Transverse colon (tissue), 4 donors: ENCODE results near the gene EFNA1.

ENCODE experiments used
- EP300 ChIP-seq: sonication (generic); formaldehyde crosslinking; IDR thresholded peaks from one replicate; pipeline ENCODE4 v1.6.1; 2017; ENCODE audit warnings: antibody characterized with exemption, low read depth
- POLR2AphosphoS5 ChIP-seq, 3 donors: sonication (generic); formaldehyde crosslinking; IDR thresholded peaks; one replicate each; pipeline ENCODE4 v1.6.1; 2016; ENCODE audit warnings: antibody characterized with exemption in 3 of 3
- TF ChIP-seq, protein P1 (sequence below), 5 experiments: fragments of 200-600 bp in 3 of 5; fragments of 450-650 bp in 2 of 5; sonication (generic) in 3 of 5; IDR thresholded peaks; 1 replicate in 2 of 5; 2 replicates in 3 of 5; pipeline ENCODE4 v1.5.1; 2016 to 2017; ENCODE audit warnings: antibody characterized with exemption in 5 of 5, inconsistent platforms in 3 of 5, mild to moderate bottlenecking in 2 of 5, moderate library complexity in 1 of 5

DNA sequence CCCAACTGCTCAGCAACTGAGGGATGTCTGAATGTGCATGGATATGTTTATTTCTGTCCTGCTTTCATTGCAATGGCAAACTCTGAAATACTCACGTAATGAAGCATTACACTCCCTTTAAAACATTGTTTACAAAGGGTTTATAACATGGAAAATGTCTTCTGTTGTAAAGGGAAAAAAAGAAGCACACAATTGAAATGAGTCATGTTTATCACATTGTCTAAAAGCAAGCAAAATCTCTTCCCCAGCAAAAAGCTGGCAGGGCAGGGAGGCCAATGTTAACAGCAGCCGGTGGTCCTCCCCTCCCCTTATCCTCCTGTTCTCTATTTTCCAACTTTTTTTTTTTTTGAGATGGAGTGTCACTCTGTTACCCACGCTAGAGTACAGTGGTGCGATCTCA lies 3.9 kb upstream of the EFNA1 start:
- TF ChIP-seq, protein P1, sequence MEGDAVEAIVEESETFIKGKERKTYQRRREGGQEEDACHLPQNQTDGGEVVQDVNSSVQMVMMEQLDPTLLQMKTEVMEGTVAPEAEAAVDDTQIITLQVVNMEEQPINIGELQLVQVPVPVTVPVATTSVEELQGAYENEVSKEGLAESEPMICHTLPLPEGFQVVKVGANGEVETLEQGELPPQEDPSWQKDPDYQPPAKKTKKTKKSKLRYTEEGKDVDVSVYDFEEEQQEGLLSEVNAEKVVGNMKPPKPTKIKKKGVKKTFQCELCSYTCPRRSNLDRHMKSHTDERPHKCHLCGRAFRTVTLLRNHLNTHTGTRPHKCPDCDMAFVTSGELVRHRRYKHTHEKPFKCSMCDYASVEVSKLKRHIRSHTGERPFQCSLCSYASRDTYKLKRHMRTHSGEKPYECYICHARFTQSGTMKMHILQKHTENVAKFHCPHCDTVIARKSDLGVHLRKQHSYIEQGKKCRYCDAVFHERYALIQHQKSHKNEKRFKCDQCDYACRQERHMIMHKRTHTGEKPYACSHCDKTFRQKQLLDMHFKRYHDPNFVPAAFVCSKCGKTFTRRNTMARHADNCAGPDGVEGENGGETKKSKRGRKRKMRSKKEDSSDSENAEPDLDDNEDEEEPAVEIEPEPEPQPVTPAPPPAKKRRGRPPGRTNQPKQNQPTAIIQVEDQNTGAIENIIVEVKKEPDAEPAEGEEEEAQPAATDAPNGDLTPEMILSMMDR (IDR thresholded peaks at IDR 0.05), result no peak
- no peak for TF ChIP-seq EP300
- peak in 2 of 3 donors; percentile 40 to 67 for TF ChIP-seq POLR2AphosphoS5 (IDR thresholded peaks at IDR 0.05)
